Stimulated activated naive CD8-positive, alpha-beta T cell treated with anti-CD3 and anti-CD28 coated beads, Interleukin-15, amount 100 ng/mL, for 72 hours (primary cell): ENCODE measurements around the gene LIPM.

ENCODE experiments used
- ATAC-seq: fragments of 150-1000 bp; cut with Tn5 transposase; 2 replicates; pipeline ENCODE4 v1.10.0; 2021; ENCODE audit warnings: mild to moderate bottlenecking, moderate library complexity
- DNase-seq, 2 donors: peaks; one replicate each; pipeline ENCODE4 v3.0.0; 2021 to 2022
- H3K27ac Mint-ChIP-seq, 2 donors: one replicate each; pipeline ENCODE4 v1.8.0; 2022; ENCODE audit warnings: mild to moderate bottlenecking in 2 of 2, mixed read lengths in 2 of 2, moderate library complexity in 2 of 2
- H3K27me3 Mint-ChIP-seq: one replicate; pipeline ENCODE4 v1.8.0; 2022; ENCODE audit warnings: mixed read lengths
- H3K4me1 Mint-ChIP-seq: one replicate; pipeline ENCODE4 v1.8.0; 2022; ENCODE audit warnings: mild to moderate bottlenecking, mixed read lengths
- H3K4me3 Mint-ChIP-seq, 2 donors: one replicate each; pipeline ENCODE4 v1.8.0; 2022; ENCODE audit warnings: mild to moderate bottlenecking in 2 of 2, mixed read lengths in 2 of 2, moderate library complexity in 1 of 2
- H3K9me3 Mint-ChIP-seq, 2 donors: one replicate each; pipeline ENCODE4 v1.8.0; 2022; ENCODE audit warnings: mixed read lengths in 2 of 2

Gene LIPM

GRCh38 chr10:88843171-88843570 is 40.6 kb downstream of the LIPM start:
- no peak overlapping the region for H3K27ac Mint-ChIP-seq
- H3K27me3 Mint-ChIP-seq: peaks cover 14% of the 10 kb centered on the region
- peaks cover 30% of the 10 kb centered on the region for H3K4me1 Mint-ChIP-seq
- H3K4me3 Mint-ChIP-seq: no peak overlapping the region
- DNase-seq: no peak
- ATAC-seq: no peak
- no peaks in the 10 kb centered on the region for H3K9me3 Mint-ChIP-seq

- H3K4me3 Mint-ChIP-seq: peak overlapping the region; percentile 60
Observed at GRCh38 chr10:88848499-88848898, 46.0 kb downstream of the LIPM start.

GRCh38 chr10:88849234-88849633 is 46.7 kb downstream of the LIPM start:
- ATAC-seq (peak; percentile 91), DNase-seq (no peak)
- Mint-ChIP-seq H3K4me1 (peaks cover 27% of the 10 kb centered on the region), H3K27me3 (peaks cover 14% of the 10 kb centered on the region), H3K27ac (peak overlapping the region in 1 of 2 donors; percentile 81), H3K9me3 (no peaks in the 10 kb centered on the region), H3K4me3 (peak overlapping the region; percentile 32 to 60)

More at GRCh38 chr10:88848499-88848898, 46.0 kb downstream of the LIPM start:
- peak overlapping the region in 1 of 2 donors; percentile 59 for H3K27ac Mint-ChIP-seq
- peaks cover 14% of the 10 kb centered on the region for H3K27me3 Mint-ChIP-seq
- no peaks in the 10 kb centered on the region for H3K9me3 Mint-ChIP-seq
- DNase-seq (no peak), ATAC-seq (peak; percentile 83)
- H3K4me1 Mint-ChIP-seq: peaks cover 27% of the 10 kb centered on the region

DNA sequence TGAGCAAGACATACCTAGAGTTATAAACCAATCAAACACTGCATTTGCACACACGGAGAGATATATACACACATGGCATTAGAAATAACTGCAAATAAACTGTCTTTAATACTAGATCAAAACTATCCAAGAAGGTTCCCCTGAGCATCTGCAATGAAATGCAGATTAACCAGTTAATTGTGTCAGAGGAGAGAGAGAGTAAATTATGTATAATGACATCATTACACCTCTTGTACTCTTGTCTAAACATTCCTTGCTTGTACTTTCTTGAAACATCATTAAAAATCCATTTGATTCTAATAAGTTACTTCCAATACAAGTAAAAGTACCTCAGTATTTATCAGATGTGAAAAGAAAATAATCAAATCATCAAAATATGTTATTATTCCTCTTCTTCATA is 48.2 kb downstream of the LIPM start:
- DNase-seq (no peak), ATAC-seq (no peak)
- Mint-ChIP-seq H3K4me1 (peaks cover 27% of the 10 kb centered on the region), H3K27me3 (peaks cover 4% of the 10 kb centered on the region), H3K9me3 (no peaks in the 10 kb centered on the region), H3K27ac (peak overlapping the region in 1 of 2 donors; percentile 8), H3K4me3 (no peak overlapping the region)

DNA sequence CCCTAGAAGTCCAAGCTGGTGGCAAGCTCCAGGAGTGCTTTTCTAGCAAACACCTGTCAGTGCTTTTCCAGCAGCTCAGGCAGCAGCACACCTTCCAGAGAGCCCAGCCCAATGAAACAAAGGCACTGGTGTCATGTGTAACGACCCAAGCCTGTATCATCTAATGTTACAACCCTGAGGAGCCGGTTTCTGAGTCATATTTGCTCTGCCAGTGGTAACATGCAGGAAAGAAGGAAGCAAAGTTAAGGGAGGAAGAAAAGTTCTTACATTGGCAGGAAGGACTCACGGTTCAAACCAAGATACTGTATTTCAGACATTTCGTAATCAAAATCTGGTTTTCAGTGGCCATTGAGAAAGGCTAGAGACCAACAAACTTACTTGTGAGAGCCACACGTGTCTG is 49.2 kb downstream of the LIPM start, which contains the start of gene ANKRD22:
TSS of gene ANKRD22 (minus strand) at position 139 of the 400 bp plus-strand sequence. CDS start 237 bp downstream, outside the sequence.
- Mint-ChIP-seq H3K4me3 (no peak within 1 kb of the TSS), H3K27me3 (peaks cover 5% of the 10 kb centered on the region), H3K9me3 (no peaks in the 10 kb centered on the region), H3K4me1 (peaks cover 27% of the 10 kb centered on the region), H3K27ac (peak within 1 kb of the TSS in 1 of 2 donors; percentile 8)
- no peak for DNase-seq
- no peak for ATAC-seq

DNA sequence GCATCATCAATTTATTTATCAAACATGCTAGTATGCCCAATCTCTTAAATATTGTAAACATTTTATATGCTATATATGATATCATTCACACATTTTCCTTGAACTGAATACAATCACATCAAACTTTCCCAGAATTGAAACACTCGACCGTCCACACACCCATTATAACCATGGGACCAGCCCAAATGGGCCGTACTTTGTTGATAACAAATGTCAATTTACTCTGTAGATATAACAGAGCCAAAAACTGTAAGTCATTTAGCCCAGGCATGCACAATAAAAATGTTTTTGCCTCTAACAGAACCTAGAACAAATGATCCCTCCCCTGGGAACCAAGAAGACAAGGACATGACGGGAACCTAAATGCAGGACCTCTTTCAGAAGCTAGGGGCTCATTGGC is 49.8 kb downstream of the LIPM start:
- Mint-ChIP-seq H3K4me1 (peaks cover 26% of the 10 kb centered on the region), H3K27me3 (peaks cover 10% of the 10 kb centered on the region), H3K4me3 (no peak overlapping the region), H3K9me3 (no peaks in the 10 kb centered on the region), H3K27ac (no peak overlapping the region)
- DNase-seq (no peak), ATAC-seq (no peak)

GRCh38 chr10:88853155-88853881 is 50.8 kb downstream of the LIPM start:
- H3K4me3 Mint-ChIP-seq: no peak overlapping the region
- no peak for ATAC-seq
- no peaks in the 10 kb centered on the region for H3K9me3 Mint-ChIP-seq

GRCh38 chr10:88854684-88855083 is 52.2 kb downstream of the LIPM start:
- H3K9me3 Mint-ChIP-seq: no peaks in the 10 kb centered on the region
- DNase-seq: no peak
- no peak for ATAC-seq
- peaks cover 10% of the 10 kb centered on the region for H3K27me3 Mint-ChIP-seq
- peaks cover 10% of the 10 kb centered on the region for H3K4me1 Mint-ChIP-seq
- no peak overlapping the region for H3K27ac Mint-ChIP-seq
- H3K4me3 Mint-ChIP-seq: no peak overlapping the region

More at GRCh38 chr10:88853155-88853881, 50.8 kb downstream of the LIPM start:
- Mint-ChIP-seq H3K27me3 (peaks cover 10% of the 10 kb centered on the region), H3K27ac (no peak overlapping the region), H3K4me1 (peaks cover 16% of the 10 kb centered on the region)
- no peak for DNase-seq

- DNase-seq (no peak), ATAC-seq (no peak)
- H3K27ac Mint-ChIP-seq: no peak overlapping the region
- H3K4me1 Mint-ChIP-seq: peaks cover 5% of the 10 kb centered on the region
- no peaks in the 10 kb centered on the region for H3K9me3 Mint-ChIP-seq
- peaks cover 18% of the 10 kb centered on the region for H3K27me3 Mint-ChIP-seq
- H3K4me3 Mint-ChIP-seq: no peak overlapping the region
Observed at GRCh38 chr10:88857831-88858230, 55.3 kb downstream of the LIPM start.

GRCh38 chr10:88858491-88858890 is 56.0 kb downstream of the LIPM start:
- DNase-seq (no peak), ATAC-seq (peak; percentile 65)
- no peak overlapping the region for H3K27ac Mint-ChIP-seq
- H3K4me3 Mint-ChIP-seq: no peak overlapping the region
- H3K9me3 Mint-ChIP-seq: no peaks in the 10 kb centered on the region
- peaks cover 25% of the 10 kb centered on the region for H3K27me3 Mint-ChIP-seq
- H3K4me1 Mint-ChIP-seq: peaks cover 5% of the 10 kb centered on the region

DNA sequence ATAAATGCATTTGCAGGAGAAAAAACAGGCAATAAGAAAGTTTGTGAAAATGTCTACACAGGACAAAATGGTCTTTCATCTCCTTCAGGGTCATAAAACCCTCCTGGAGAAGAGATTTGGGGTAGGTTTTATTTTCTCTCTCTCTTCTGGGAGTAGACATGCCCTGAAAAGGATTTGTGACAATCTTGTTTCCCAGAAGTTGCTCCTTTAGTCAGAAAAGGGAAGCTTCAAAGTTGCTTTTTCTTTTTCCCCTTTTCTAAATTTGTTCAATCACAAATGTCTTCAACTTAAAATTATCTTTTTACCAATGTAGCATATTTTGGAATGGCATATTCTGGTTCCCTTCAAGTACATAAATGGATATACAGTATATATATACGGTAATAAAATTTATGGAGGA is 58.5 kb downstream of the LIPM start:
- no peak for ATAC-seq
- no peak overlapping the region for H3K27ac Mint-ChIP-seq
- DNase-seq: no peak
- H3K4me1 Mint-ChIP-seq: peaks cover 5% of the 10 kb centered on the region
- H3K4me3 Mint-ChIP-seq: no peak overlapping the region
- no peaks in the 10 kb centered on the region for H3K9me3 Mint-ChIP-seq
- H3K27me3 Mint-ChIP-seq: peaks cover 25% of the 10 kb centered on the region

DNA sequence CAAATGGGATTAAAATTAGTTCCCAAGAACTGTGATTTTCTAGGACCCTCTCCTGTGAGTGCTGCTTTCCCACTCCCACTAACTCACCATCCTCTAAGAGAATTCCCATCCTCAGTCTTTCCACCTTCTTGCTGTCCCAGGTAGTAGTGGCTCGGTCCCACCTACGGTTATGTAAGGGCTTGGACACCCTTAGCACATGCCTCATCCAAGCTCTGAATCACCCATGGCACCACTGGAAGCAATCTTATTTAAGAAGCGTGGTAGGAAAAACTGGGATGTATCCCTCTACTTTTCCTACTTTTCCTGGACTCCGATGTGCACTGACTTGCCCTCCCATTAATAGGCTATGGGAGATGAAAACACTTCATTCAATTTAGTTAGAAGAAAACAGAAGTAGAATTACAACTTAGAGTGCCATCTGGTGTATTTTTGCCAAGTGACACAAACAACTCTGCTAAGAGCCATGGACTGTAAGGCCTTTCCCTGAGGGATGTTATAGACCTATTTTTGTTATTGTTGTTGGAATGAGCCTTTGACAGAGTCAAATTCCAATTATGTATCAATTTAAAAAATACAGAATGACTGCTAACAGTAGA is 62.8 kb downstream of the LIPM start:
- no peak for ATAC-seq
- Mint-ChIP-seq H3K27ac (no peak overlapping the region), H3K4me1 (no peaks in the 10 kb centered on the region), H3K27me3 (peaks cover 15% of the 10 kb centered on the region), H3K9me3 (no peaks in the 10 kb centered on the region), H3K4me3 (no peak overlapping the region)
- DNase-seq: no peak

- peaks cover 15% of the 10 kb centered on the region for H3K27me3 Mint-ChIP-seq
- DNase-seq: no peak
- no peaks in the 10 kb centered on the region for H3K4me1 Mint-ChIP-seq
- H3K9me3 Mint-ChIP-seq: peaks cover 0 to 4% of the 10 kb centered on the region in 2 donors
- H3K27ac Mint-ChIP-seq: no peak overlapping the region
- ATAC-seq: no peak
- no peak overlapping the region for H3K4me3 Mint-ChIP-seq
Observed at GRCh38 chr10:88866454-88866853, 63.9 kb downstream of the LIPM start.

- Mint-ChIP-seq H3K9me3 (peaks cover 0 to 7% of the 10 kb centered on the region in 2 donors), H3K4me3 (no peak overlapping the region), H3K27me3 (no peaks in the 10 kb centered on the region), H3K27ac (no peak overlapping the region), H3K4me1 (no peaks in the 10 kb centered on the region)
- ATAC-seq (no peak), DNase-seq (no peak)
Observed at GRCh38 chr10:88870089-88870488, 67.6 kb downstream of the LIPM start.
